HFF-Myc (cell line): ENCODE data around the gene DMRTB1.

Source experiments
- DNase-seq: peaks from one replicate; pipeline ENCODE4 v3.0.0-alpha.2; 2011; ENCODE audit warnings: low read depth; ENCODE audit errors: extremely low read depth
- H3K4me3 ChIP-seq: replicated peaks from 2 replicates; pipeline ENCODE4 v1.5.1; 2011; ENCODE audit warnings: low read depth, mild to moderate bottlenecking, control low read depth, low read length
- CTCF ChIP-seq: IDR thresholded peaks from 2 replicates; pipeline ENCODE4 v1.5.1; 2012; ENCODE audit warnings: mild to moderate bottlenecking, low read depth, low read length, control low read depth; ENCODE audit errors: missing control alignments

The DMRTB1 gene

GRCh38 chr1:53455364-53455991, 3.7 kb upstream of the DMRTB1 start:
- H3K4me3 ChIP-seq = no peak overlapping the region
- no peak for DNase-seq
- no peak for TF ChIP-seq CTCF

- no peak overlapping the region for H3K4me3 ChIP-seq
- no peak for TF ChIP-seq CTCF
- no peak for DNase-seq
Measured at GRCh38 chr1:53458634-53459033, 565 bp upstream of the DMRTB1 start.

- TF ChIP-seq CTCF = no peak
- no peak overlapping the region for H3K4me3 ChIP-seq
- no peak for DNase-seq
Measured at GRCh38 chr1:53460211-53460634, 1.0 kb downstream of the DMRTB1 start.

- TF ChIP-seq CTCF = no peak
- DNase-seq = no peak
- no peak overlapping the region for H3K4me3 ChIP-seq
Measured at GRCh38 chr1:53460666-53461322, 1.6 kb downstream of the DMRTB1 start.

- no peak overlapping the region for H3K4me3 ChIP-seq
- TF ChIP-seq CTCF = no peak
Measured at GRCh38 chr1:53461323-53462044, 2.3 kb downstream of the DMRTB1 start.

GRCh38 chr1:53462193-53462592, 3.0 kb downstream of the DMRTB1 start:
- no peak for DNase-seq
- no peak for TF ChIP-seq CTCF
- H3K4me3 ChIP-seq = no peak overlapping the region

More at GRCh38 chr1:53461323-53462044, 2.3 kb downstream of the DMRTB1 start:
- DNase-seq = no peak
